HUDEP-2 (cell line): ENCODE results near the gene WNT10A.
"Not testable (repeated sequence)": the region's sequence is repeated elsewhere in the genome, so short reads cannot be mapped to it uniquely, and the experiment has no call there.

Experiments used
- DNase-seq, 76 experiments: peaks; one replicate each; lab custom pipeline; 2025; ENCODE audit not compliant: unreplicated experiment in 76 of 76; lab: John Stamatoyannopoulos, UW

WNT10A gene

DNA sequence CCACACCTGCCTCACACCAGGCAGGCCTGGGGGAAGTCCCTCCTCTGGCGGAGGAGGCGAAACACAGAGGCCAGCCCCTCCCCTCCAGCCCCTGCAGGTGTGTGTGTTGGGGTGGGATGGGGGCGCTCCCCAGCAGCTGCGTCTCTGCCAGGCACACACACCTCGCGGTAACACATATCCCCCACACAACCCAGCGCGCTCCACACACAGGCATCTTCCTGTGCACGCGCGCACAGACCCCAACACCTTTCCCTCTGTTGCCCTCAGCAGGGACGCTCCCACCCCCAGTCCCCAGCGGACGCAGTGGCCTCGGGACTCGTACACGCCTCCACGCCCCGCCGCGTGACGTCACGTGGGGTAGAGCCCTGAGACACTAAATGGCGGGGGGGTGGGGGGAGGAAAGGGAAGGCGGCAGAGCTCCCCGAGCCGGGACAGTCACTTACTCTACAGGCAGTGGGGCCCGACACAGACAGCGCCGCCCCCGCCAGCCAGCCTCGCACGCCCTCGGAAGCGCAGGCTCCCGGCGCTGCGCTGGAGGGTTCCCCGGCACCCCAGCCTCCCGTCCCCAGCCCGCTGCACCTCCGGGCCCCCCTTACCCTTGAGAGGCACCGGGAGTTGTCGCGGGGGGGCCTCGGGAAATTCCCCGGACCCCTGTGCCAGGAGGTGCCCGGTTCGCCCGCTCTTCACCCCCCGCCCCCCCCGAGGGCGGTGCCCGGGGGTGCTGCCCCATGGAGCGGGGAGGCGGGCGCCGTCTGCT, at the start of gene WNT10A:
Gene WNT10A (plus strand): TSS at position 751 of the 757 bp plus-strand sequence. CDS start 144 bp downstream, outside the sequence.
- DNase-seq, result peak in 1 of 76 experiments; percentile 9

DNA sequence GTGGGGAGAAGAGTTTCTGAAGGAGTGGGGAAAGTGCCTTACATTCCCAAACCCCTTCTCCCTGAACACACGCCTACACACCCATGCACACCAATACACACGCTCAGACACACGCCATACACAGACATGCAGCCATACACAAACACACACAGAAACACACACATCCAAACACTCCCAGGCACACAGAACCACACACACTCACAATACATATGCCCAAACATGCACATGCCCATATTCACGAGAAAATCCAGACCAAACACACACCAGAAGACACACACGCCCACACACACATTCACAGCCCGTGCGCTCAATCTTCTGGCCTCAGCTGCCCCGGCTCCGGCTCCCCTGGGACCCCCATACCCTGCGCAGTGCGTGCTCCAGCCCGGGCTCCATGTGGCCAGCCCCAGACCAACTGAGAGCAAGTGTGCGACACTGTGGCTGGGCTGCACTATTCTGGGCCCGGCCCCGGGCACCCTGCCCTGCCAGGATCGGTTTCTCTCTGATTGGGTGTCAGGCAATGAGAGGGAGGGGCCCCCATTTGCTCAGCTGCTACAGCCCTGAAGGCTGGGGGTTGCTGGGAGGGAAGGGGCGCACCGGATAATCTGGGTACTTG, 49.2 kb upstream of the WNT10A start, which contains the start of gene PRKAG3:
Gene PRKAG3 (minus strand): TSS at position 426 of the 613 bp plus-strand sequence.
- DNase-seq, result no peak

DNA sequence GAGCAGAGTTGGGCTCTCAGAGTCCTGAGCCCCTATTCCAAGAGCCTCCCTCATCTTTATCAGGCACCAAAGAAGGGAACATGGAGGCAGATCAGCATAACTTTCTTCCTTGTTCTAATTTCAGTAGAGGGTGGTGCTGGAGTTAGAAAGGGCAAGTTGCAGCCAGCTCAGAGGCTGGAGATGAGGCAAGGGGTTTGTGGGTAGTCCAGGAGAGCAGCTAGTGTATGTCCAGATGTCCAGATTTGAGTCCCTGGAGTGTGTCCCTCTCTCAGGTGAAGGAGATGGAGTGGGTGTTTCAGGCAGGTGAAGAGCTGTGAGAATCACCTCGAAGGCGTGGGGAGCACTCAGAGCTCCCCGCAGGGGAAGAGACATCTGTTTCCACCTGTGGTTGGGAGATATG, 48.6 kb upstream of the WNT10A start:
- no peak for DNase-seq

DNA sequence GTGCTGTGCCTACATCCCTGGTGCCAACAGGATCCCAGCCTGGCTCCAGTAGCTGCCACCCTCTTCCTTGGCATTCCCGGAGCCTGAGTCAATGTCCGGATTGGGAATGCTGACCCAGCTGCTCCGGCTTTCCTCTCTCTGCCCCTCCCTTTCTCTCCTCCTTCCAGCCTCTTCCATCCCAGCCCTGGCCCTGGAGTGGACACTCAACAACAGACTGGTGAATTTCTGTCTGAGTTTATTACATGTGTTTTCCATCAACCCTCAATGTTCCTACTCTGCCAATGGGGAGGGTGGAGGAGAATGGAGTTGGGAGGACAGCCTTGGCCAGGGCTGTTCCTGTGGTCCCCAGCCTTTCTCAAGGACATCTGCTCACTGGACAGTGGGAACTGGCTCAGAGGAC, 48.1 kb upstream of the WNT10A start:
- DNase-seq, result no peak

DNA sequence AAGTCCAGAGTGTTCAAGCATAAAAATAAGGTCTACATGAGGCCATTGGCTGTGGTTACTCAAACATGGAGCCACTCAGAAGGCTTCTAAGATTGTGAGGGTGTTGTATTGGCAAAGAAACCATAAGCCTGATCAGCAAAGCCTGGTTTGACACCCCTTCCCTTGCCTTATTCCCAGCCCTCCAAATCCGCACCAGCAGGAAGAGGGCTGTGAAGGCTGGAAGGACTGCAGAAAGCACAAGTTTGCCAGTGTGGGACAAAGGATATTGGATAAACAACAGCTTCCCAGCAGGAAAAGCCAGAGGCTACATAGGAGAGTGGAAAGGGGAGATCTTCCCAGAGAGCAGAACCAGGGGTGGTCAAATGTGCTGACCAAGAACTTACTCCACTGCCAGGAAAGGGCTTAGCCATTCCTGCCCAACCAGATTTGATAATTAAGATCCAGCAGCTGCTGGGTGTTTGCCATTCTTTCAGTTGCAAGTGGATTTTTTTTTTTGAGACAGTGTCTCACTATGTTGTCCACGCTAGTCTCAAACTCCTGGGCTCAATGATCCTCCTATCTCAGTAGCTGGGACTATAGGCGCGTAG, 47.5 kb upstream of the WNT10A start:
- no peak for DNase-seq

DNA sequence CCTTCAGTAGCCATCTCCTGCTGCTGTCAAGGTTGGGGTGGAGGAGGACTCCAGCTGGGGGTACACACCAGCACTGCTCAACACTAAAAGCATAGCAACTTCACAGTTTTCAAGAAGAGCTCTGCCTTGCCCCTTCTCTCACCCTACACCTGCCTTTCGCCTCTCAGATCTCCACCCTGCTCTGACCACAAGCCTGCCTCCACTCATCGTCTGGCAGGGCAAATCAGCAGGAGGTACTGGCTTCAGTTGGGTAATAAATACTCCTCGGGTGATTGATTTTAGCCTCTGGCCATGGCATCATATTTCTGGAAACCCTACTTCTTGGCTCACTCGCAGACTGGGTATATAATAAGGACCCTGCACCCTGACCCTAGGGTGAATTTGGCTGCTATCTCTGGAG, 46.0 kb upstream of the WNT10A start:
- DNase-seq, result no peak

DNA sequence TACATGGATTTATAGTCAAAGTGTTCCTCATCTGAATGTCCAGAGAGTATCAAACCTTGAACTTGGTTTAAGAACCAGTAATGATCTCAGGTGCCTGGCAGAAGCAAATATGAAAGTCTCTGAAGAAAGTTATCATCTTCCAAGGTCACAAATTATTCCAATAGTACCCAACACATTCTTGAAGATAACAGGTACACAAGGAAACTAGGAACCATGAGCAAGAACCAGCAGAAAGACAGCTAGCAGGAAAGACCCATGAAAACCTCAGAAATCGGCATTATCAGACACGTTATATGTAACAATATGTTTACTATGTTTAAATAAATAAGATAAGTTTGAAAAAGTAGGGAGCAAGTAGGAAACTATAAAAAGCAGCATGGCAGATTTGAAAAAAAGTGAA, 43.2 kb upstream of the WNT10A start:
- DNase-seq, result no peak

DNA sequence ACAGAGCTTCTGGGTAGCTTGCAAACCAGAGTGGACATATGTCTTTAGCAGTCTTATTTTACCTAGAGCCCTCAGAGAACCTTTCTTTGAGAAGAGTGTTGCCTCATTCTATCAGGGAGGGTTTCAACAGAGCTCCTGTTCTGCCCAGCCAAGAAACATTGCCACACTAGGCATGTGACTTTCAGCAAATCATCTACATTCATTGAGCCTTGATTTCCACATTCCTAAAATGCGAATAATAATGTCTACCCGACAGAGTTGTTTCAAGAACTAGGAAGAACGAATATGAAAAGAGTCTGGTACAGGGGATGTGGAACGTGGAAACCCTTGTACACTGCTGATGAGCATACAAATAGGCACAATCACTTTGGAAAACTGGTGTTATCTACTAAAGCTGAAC, 41.2 kb upstream of the WNT10A start:
- no peak for DNase-seq

DNA sequence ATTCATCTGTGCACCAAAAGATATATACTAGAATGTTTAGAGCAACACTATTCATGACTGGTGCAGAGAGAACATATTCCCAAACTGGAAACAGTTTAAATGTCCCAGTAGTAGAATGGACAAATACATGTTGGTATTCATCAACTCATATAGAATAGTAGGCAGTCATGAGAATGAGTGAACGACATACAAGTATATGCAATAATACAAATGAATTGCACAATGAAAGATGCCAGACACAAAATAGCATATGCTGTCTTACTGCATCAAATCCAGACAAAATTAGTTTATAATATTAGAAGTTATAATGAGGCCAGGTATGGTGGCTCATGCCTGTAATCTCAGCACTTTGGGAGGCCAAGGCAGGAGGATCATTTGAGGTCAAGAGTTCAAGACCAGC, 40.8 kb upstream of the WNT10A start:
- DNase-seq, result no peak

DNA sequence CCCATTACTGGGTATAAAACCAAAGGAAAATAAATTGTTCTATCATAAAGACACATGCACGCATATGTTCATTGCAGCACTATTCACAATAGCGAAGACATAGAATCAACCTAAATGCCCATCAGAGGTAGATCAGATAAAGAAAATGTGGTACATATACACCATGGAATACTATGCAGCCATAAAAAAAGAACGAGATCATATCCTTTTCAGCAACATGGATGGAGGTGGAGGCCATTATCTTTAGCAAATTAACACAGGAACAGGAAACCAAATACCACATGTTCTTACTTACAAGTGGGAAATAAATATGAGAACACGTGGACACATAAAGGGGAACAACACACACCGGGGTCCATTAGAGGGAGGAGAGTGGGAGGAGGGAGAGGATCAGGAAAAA, 36.3 kb upstream of the WNT10A start:
- not testable (repeated sequence) for DNase-seq

DNA sequence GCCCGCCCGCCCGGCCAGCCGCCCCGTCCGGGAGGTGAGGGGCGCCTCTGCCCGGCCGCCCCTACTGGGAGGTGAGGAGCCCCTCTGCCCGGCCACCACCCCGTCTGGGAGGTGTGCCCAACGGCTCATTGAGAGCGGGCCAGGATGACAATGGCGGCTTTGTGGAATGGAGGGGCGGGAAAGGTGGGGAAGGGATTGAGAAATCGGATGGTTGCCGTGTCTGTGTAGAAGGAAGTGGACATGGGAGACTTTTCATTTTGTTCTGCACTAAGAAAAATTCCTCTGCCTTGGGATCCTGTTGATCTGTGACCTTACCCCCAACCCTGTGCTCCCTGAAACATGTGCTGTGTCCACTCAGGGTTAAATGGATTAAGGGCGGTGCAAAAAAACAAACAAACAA, 33.7 kb upstream of the WNT10A start:
- DNase-seq, result not testable (repeated sequence)

DNA sequence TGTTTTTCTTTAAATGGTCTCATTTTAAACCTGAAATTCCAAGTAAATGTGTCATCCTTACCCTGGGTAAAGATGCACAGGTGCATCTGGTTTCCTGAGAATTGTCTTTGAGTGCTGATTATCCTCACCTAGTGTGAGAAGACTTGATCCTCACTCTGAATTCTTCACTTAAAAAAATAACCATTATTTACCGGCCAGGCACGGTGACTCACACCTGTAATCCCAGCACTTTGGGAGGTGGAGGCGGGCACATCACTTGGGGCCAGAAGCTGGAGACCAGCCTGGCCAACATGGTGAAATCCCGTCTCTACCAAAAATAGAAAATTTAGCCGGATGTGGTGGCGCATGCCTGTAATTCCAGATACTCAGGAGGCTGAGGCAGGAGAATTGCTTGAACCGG, 30.9 kb upstream of the WNT10A start:
- DNase-seq, result no peak

DNA sequence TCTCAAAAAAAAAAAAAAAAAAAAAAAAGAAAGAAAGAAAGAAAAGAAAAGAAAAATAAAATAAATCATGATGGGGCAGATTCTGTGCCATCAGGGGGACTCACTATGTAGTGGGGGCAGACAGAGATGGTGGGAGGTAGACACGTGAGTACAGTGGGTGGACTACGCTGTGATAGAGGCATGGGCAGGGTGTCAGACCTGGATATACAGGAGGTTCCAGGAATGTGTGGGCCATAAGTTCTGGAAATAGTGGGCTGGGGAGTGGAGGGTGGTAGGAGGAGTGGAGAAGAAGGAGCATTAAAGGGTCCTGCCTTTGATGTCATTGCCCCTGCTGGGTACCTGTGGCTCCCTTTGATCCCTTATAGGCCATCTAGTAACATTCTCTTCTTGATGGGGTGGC, 29.9 kb upstream of the WNT10A start:
- no peak for DNase-seq

DNA sequence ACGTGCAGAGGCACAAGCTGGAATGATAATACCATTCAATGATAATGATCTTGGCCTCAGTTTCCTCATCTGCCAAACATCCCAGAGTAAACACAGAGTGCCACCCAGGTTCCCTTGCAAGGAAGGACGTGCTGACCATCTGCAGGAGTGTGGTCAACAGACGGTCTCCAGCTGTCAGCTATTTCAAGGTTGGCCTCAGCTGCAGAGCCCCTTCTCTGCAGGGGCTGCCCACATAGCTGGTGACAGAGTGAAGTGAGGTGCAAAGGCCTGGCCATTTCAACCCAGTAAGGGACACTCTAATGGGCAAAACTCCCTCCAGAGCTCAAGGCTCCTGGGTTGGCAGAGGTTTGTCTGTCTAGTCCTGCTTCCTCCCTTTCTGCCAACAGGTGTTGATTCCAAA, 29.4 kb upstream of the WNT10A start:
- no peak for DNase-seq

DNA sequence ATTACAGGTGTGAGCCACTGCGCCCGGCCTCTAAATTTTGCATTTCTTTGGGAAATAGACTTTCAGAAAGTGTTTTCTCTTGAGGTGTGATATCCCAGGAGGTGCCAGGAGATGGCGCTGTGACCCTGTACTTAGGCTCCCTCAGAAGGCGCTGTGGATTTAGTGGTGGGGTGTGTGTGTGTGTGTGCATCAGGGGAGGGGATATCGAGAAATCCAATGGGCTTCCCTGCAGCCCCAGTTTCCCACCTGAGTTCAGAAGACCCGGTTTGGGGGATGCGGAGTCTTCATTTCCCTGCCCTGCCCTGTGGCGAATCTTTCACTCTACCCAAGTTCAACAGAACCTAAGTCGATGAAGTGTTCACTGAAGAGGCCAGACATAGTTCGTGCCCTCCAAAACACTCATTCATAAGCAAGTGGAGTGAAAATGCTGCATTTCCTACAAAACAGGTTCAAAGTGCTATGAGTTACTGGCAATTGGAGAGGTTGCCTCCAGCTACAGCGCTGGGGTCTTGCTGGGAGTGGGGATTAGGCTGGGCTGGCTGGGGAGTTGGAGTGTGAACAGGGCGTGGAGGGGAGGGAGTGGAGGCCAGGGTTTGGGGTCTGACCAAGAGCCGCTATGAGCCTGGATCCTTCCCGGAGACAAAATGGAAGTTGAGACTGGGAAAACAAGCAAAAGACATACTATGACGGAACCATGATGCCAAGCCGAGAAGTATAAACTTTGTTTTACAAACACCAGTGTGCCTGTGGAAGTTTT, 27.6 kb upstream of the WNT10A start:
- peak in 40 of 76 experiments; percentile 5 to 56 (median 26) for DNase-seq

DNA sequence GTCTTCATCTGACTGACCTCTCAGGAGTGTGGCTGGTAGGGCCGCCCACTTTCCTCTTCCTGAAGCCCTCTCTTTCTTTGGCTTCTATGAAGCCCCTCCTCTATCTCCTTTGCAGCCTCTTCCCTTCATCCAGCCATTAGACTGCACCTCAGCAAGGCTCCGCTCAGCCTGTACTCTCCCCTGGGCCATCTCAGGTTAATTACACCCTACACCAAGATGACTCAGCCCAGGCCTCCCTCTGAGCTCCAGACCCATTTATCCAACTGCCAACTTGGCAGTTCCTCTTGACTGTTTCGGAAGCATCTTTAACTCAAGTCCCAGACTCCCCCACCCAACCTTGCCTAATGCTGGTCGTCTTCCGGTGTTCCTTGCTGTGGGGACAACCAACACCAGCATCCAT, 26.9 kb upstream of the WNT10A start:
- DNase-seq, result peak in 4 of 76 experiments; percentile 7 to 26 (median 8)

DNA sequence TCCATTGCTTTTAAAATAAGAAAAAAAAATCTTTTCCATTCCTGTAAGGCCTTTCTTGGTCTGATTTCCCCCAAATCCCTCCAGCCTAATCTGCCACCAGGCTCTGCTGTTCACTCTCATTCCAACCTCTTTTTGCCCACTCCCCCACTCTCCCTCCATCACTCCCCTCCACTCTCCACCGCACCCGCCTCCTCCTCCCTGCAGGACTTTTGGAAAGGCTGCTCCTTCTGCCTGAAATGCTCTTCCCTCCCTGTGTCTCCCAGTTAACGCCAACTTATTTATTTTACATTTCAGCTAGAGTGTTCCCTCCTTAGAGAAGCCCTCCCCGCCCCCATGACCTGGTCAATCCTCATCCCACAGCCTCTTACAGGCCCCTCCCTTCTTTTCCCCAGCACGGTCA, 25.8 kb upstream of the WNT10A start:
- DNase-seq, result no peak

DNA sequence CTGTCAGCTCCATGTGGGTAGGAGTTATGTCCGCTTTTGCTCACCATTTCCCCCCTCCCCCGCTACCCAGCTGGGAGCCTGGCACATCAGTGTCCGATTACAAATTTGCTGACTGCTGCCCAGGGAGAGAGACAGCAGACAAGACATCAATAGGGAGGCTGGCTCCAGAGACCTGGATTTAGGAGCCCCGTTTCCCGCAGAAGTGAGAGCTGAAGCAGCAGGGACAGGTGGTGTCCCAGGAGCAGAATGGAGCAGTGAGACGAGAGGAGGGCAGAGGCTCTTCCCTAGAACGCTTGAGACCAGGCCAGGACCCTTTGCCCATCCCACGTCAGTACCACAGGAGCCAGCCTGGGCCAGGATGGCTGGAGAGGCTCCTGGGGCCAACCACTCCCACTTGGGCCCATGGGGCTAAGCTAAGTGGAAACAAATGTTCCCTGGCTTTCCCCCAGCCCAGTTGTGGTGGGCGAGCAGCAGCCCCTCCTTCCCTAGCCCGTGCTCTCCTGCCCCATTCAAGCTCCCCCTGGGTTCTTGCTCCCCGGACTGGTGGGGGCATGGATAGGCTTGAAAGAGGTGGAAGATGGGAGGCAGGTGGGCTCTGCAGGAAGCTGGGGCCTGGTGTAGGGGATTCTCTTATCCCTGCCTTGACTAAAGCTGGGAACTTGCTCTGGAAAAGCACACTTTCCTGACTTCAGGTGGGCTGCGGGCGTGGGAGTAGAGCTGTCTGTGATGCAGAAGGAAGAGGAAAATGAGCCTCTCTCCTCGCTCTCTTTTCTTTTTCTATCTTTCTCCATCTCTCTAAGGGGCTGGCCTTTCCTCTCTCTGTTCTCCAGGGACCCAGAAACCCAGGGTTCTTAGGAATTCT, 25.1 kb upstream of the WNT10A start:
- no peak for DNase-seq

DNA sequence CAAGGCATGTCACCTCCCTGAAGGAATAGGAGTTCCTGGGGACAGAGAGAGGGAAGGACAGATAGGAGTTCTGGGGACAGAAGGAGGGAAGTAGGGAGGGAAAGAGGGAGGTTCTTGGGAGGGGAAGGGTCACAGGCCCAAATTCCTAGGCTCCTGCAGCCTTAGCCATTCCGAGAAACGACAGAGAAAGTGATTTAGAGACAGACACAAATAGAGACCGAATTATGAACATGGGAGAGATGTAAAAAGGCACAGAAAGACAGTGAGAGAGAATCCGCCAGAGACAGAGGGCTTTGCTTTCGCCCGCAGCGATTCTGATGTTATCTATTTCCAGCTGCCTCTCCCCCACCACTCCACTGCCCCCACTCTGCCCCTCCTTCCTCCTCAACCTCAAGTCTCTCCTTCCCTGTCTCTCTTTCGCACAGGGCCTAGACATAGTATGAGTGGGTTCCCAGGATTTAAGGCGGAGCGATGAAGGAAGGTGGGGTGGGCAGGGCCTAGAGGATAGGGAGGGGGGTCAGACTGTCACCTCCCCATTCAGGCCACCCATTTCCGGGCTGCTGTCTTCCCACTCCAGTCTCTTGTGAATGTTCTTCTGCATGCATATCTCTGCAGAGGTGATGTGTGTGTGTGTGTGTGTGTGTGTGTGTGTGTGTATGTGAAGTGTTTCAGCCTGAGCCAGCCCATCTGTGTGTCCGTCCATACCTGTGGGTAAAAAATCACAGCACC, 24.3 kb upstream of the WNT10A start:
- DNase-seq, result no peak

DNA sequence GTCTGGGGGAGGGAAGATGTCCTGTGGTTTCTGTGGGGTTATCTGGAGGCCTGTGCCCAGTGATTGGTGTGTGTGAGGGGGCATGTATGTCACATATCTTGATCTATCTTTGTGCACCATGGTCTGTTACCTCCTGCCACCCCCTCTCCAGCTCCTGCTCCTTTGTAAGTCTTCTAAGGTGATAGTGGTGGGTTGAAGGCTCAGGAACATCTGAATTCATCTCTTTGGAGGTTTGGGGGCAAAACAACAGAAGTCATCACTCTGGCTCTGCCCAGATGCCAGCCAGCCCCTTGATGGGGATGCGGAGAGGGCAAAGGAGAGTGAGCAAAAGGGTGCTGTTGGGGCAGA, 23.8 kb upstream of the WNT10A start:
- DNase-seq, result no peak
